H7 (cell line): ENCODE measurements around the gene OSBPL10. TPM values are rescaled to one million over a fixed set of nuclear protein-coding genes. Genes with fewer than 3 reads are reported as not detected.
"Not testable (repeated sequence)": the region's sequence is repeated elsewhere in the genome, so short reads cannot be mapped to it uniquely, and the experiment has no call there.

Experiments used
- DNase-seq: peaks from one replicate; pipeline ENCODE4 v3.0.0; 2012
- H3K27me3 ChIP-seq: 2 replicates; pipeline ENCODE4 v1.6.0; 2011; ENCODE audit warnings: mild to moderate bottlenecking, low read length; ENCODE audit not compliant: control insufficient read depth, insufficient read depth
- H3K36me3 ChIP-seq: replicated peaks from 2 replicates; pipeline ENCODE4 v1.5.1; 2011; ENCODE audit warnings: low read length; ENCODE audit not compliant: control insufficient read depth, insufficient read depth
- H3K4me3 ChIP-seq: 2 replicates; pipeline ENCODE4 v1.5.1; 2011; ENCODE audit warnings: low read depth, mild to moderate bottlenecking, control low read depth, low read length, moderate library complexity; ENCODE audit not compliant: insufficient read depth
- total RNA-seq: library from RNA; depleted of rRNA; stranded (reverse); fragments of >200 nt; shearing (Covaris generic); gene quantifications from 2 replicates; pipeline ENCODE4 v1.2.3, GENCODE V29; 2014

Gene OSBPL10
- total RNA-seq, 1 experiment from 2014 or later = 29.9 TPM

GRCh38 chr3:31862666-31863279, 118.3 kb downstream of the OSBPL10 start:
- no peak overlapping the region for H3K4me3 ChIP-seq
- peaks cover 7% of the 10 kb centered on the region for H3K36me3 ChIP-seq
- no peaks in the 10 kb centered on the region for H3K27me3 ChIP-seq
- no peak for DNase-seq

- no peak for DNase-seq
- no peaks in the 10 kb centered on the region for H3K27me3 ChIP-seq
- no peak overlapping the region for H3K4me3 ChIP-seq
- peaks cover 7% of the 10 kb centered on the region for H3K36me3 ChIP-seq
Measured at GRCh38 chr3:31861826-31862225, 119.2 kb downstream of the OSBPL10 start.

GRCh38 chr3:31860642-31861041, 120.4 kb downstream of the OSBPL10 start:
- H3K4me3 ChIP-seq, H3K27me3 ChIP-seq, H3K36me3 ChIP-seq, DNase-seq: not testable (repeated sequence)

GRCh38 chr3:31859245-31859644, 121.8 kb downstream of the OSBPL10 start:
- peaks cover 3% of the 10 kb centered on the region for H3K36me3 ChIP-seq
- DNase-seq = no peak
- no peak overlapping the region for H3K4me3 ChIP-seq
- H3K27me3 ChIP-seq = no peaks in the 10 kb centered on the region

GRCh38 chr3:31858439-31858838, 122.6 kb downstream of the OSBPL10 start:
- no peaks in the 10 kb centered on the region for H3K27me3 ChIP-seq
- H3K4me3 ChIP-seq = no peak overlapping the region
- peaks cover 3% of the 10 kb centered on the region; the same call in 1 of the 2 replicates for H3K36me3 ChIP-seq
- no peak for DNase-seq

GRCh38 chr3:31853580-31853979, 127.5 kb downstream of the OSBPL10 start:
- Histone ChIP-seq H3K27me3 (no peaks in the 10 kb centered on the region), H3K36me3 (no peaks in the 10 kb centered on the region; the same call in 1 of the 2 replicates), H3K4me3 (no peak overlapping the region)
- no peak for DNase-seq

- Histone ChIP-seq H3K27me3 (no peaks in the 10 kb centered on the region), H3K4me3 (no peak overlapping the region), H3K36me3 (no peaks in the 10 kb centered on the region; the same call in 1 of the 2 replicates)
- DNase-seq = no peak
Measured at GRCh38 chr3:31851278-31851677, 129.8 kb downstream of the OSBPL10 start.

GRCh38 chr3:31848911-31849310, 132.2 kb downstream of the OSBPL10 start:
- DNase-seq = no peak
- H3K4me3 ChIP-seq = no peak overlapping the region
- no peaks in the 10 kb centered on the region for H3K36me3 ChIP-seq
- no peaks in the 10 kb centered on the region for H3K27me3 ChIP-seq

GRCh38 chr3:31848163-31848818, 132.8 kb downstream of the OSBPL10 start:
- Histone ChIP-seq H3K27me3 (no peaks in the 10 kb centered on the region), H3K36me3 (no peaks in the 10 kb centered on the region), H3K4me3 (no peak overlapping the region)
- no peak for DNase-seq

GRCh38 chr3:31847760-31848159, 133.3 kb downstream of the OSBPL10 start:
- Histone ChIP-seq H3K4me3 (no peak overlapping the region), H3K36me3 (no peaks in the 10 kb centered on the region), H3K27me3 (no peaks in the 10 kb centered on the region)
- DNase-seq = no peak

GRCh38 chr3:31841515-31841914, 139.5 kb downstream of the OSBPL10 start:
- no peak for DNase-seq
- no peak overlapping the region for H3K4me3 ChIP-seq
- no peaks in the 10 kb centered on the region for H3K36me3 ChIP-seq
- H3K27me3 ChIP-seq = no peaks in the 10 kb centered on the region

GRCh38 chr3:31840252-31840651, 140.8 kb downstream of the OSBPL10 start:
- no peak overlapping the region for H3K4me3 ChIP-seq
- no peak for DNase-seq
- H3K36me3 ChIP-seq = no peaks in the 10 kb centered on the region
- no peaks in the 10 kb centered on the region for H3K27me3 ChIP-seq

- Histone ChIP-seq H3K27me3 (no peaks in the 10 kb centered on the region), H3K4me3 (no peak overlapping the region), H3K36me3 (no peaks in the 10 kb centered on the region)
- DNase-seq = no peak
Measured at GRCh38 chr3:31839144-31839917, 141.7 kb downstream of the OSBPL10 start.

GRCh38 chr3:31836131-31837075, 144.7 kb downstream of the OSBPL10 start:
- DNase-seq = peak; percentile 52
- no peaks in the 10 kb centered on the region for H3K36me3 ChIP-seq

More at GRCh38 chr3:31836131-31837075, 144.7 kb downstream of the OSBPL10 start:
- H3K27me3 ChIP-seq = no peaks in the 10 kb centered on the region
- no peak overlapping the region for H3K4me3 ChIP-seq
